ENCODE results near the gene SPEG.
A peak's percentile ranks its signal among the peaks of the same experiment; 100 is the strongest.

Gene SPEG

GRCh38 chr2:219465659-219466561, 31.3 kb downstream of the SPEG start:
- no peak for DNase-seq

- no peak for DNase-seq
These were observed 32.4 kb downstream of the SPEG start for GRCh38 chr2:219466816-219467735.

GRCh38 chr2:219467736-219468075, 33.1 kb downstream of the SPEG start:
- DNase-seq = no peak

- no peak for DNase-seq
These were observed 34.0 kb downstream of the SPEG start for GRCh38 chr2:219468410-219469185.

- no peak for DNase-seq
These were observed 34.6 kb downstream of the SPEG start for GRCh38 chr2:219469186-219469724.

- DNase-seq = no peak
These were observed 35.8 kb downstream of the SPEG start for GRCh38 chr2:219470429-219470828.

GRCh38 chr2:219471476-219472371, 37.1 kb downstream of the SPEG start:
- DNase-seq = no peak

- no peak for DNase-seq
These were observed 38.1 kb downstream of the SPEG start for GRCh38 chr2:219472629-219473187.

GRCh38 chr2:219473511-219473910, 38.9 kb downstream of the SPEG start:
- no peak for DNase-seq

- DNase-seq = no peak
These were observed 39.8 kb downstream of the SPEG start for GRCh38 chr2:219474285-219475060.

GRCh38 chr2:219475278-219475677, 40.6 kb downstream of the SPEG start:
- DNase-seq = no peak

- DNase-seq = peak; percentile 64
These were observed 41.3 kb downstream of the SPEG start for GRCh38 chr2:219475697-219476651.

- DNase-seq = no peak
These were observed 42.1 kb downstream of the SPEG start for GRCh38 chr2:219476652-219477151.

GRCh38 chr2:219477179-219477578, 42.5 kb downstream of the SPEG start:
- no peak for DNase-seq

- DNase-seq = no peak
These were observed 43.2 kb downstream of the SPEG start for GRCh38 chr2:219477815-219478214.

- DNase-seq = no peak
These were observed 44.3 kb downstream of the SPEG start for GRCh38 chr2:219478916-219479315.

GRCh38 chr2:219480004-219480403, 45.4 kb downstream of the SPEG start:
- DNase-seq = no peak

- DNase-seq = no peak
These were observed 48.2 kb downstream of the SPEG start for GRCh38 chr2:219482674-219483405.

Measured in stimulated activated CD4-positive, alpha-beta T cell treated with anti-CD3 and anti-CD28 coated beads, Interleukin-1b, Interleukin-23, amount 100 ng/mL, for 48 hours (primary cell).